Rectal smooth muscle tissue (tissue), 1 donor: ENCODE data around the gene ARX.

Experiments used
- H3K27ac ChIP-seq: one replicate; pipeline ENCODE4 v1.7.0; 2013; ENCODE audit warnings: low read depth, low read length, inconsistent platforms
- H3K27me3 ChIP-seq: one replicate; pipeline ENCODE4 v1.7.0; 2013; ENCODE audit warnings: low read length; ENCODE audit not compliant: control insufficient read depth, insufficient read depth
- H3K36me3 ChIP-seq: one replicate; pipeline ENCODE4 v1.7.0; 2013; ENCODE audit warnings: low read length; ENCODE audit not compliant: control insufficient read depth, insufficient read depth
- H3K4me1 ChIP-seq: one replicate; pipeline ENCODE4 v1.7.0; 2013; ENCODE audit warnings: low read length; ENCODE audit not compliant: control insufficient read depth, insufficient read depth
- H3K4me3 ChIP-seq: one replicate; pipeline ENCODE4 v1.7.0; 2013; ENCODE audit warnings: low read length
- H3K9ac ChIP-seq: one replicate; pipeline ENCODE4 v1.7.0; 2013; ENCODE audit warnings: low read length

The ARX gene

GRCh38 chrX:24983931-24984330, 31.8 kb downstream of the ARX start:
- H3K36me3 ChIP-seq: no peaks in the 10 kb centered on the region
- H3K27ac ChIP-seq: no peak overlapping the region
- H3K4me3 ChIP-seq: no peak overlapping the region
- H3K27me3 ChIP-seq: no peaks in the 10 kb centered on the region
- H3K9ac ChIP-seq: no peak overlapping the region
- no peaks in the 10 kb centered on the region for H3K4me1 ChIP-seq

GRCh38 chrX:24982306-24982965, 33.3 kb downstream of the ARX start:
- no peaks in the 10 kb centered on the region for H3K36me3 ChIP-seq
- no peaks in the 10 kb centered on the region for H3K27me3 ChIP-seq
- H3K9ac ChIP-seq: no peak overlapping the region
- H3K4me1 ChIP-seq: no peaks in the 10 kb centered on the region
- no peak overlapping the region for H3K27ac ChIP-seq
- H3K4me3 ChIP-seq: no peak overlapping the region

GRCh38 chrX:24981030-24981429, 34.7 kb downstream of the ARX start:
- Histone ChIP-seq H3K27ac (no peak overlapping the region), H3K36me3 (no peaks in the 10 kb centered on the region), H3K4me3 (no peak overlapping the region), H3K4me1 (no peaks in the 10 kb centered on the region), H3K9ac (no peak overlapping the region), H3K27me3 (no peaks in the 10 kb centered on the region)

DNA sequence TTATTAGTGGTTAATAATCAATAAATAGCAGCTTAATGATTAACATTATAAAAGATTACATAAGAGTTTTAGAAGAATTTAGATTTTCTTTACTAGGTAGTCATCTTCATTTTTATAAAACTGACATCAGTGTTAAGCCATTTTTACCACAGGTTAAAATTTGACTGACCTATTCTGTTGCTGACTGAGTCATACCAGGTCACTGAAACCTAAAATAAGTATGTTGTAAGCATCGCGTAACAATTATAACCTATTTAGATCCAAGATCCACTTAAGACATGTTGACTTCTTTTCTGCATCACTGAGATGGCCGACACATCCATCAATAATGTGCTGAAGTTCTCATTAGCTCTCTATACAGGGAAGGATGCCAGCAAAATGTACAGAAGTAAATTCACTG, 36.7 kb downstream of the ARX start:
- Histone ChIP-seq H3K27ac (no peak overlapping the region), H3K27me3 (no peaks in the 10 kb centered on the region), H3K9ac (no peak overlapping the region), H3K36me3 (no peaks in the 10 kb centered on the region), H3K4me1 (no peaks in the 10 kb centered on the region), H3K4me3 (no peak overlapping the region)

GRCh38 chrX:24969812-24970211, 46.0 kb downstream of the ARX start:
- Histone ChIP-seq H3K36me3 (no peaks in the 10 kb centered on the region), H3K4me3 (no peak overlapping the region), H3K4me1 (peaks cover 2% of the 10 kb centered on the region), H3K27me3 (no peaks in the 10 kb centered on the region), H3K9ac (no peak overlapping the region), H3K27ac (no peak overlapping the region)

- H3K9ac ChIP-seq: no peak overlapping the region
- peaks cover 2% of the 10 kb centered on the region for H3K4me1 ChIP-seq
- no peaks in the 10 kb centered on the region for H3K27me3 ChIP-seq
- H3K4me3 ChIP-seq: no peak overlapping the region
- no peaks in the 10 kb centered on the region for H3K36me3 ChIP-seq
- no peak overlapping the region for H3K27ac ChIP-seq
Observed at GRCh38 chrX:24965372-24965771, 50.4 kb downstream of the ARX start.

GRCh38 chrX:24963823-24964222, 51.9 kb downstream of the ARX start:
- H3K27me3 ChIP-seq: no peaks in the 10 kb centered on the region
- no peak overlapping the region for H3K9ac ChIP-seq
- peaks cover 2% of the 10 kb centered on the region for H3K4me1 ChIP-seq
- no peak overlapping the region for H3K27ac ChIP-seq
- H3K4me3 ChIP-seq: no peak overlapping the region
- no peaks in the 10 kb centered on the region for H3K36me3 ChIP-seq

GRCh38 chrX:24961809-24962208, 54.0 kb downstream of the ARX start:
- no peaks in the 10 kb centered on the region for H3K27me3 ChIP-seq
- H3K4me3 ChIP-seq: no peak overlapping the region
- H3K36me3 ChIP-seq: no peaks in the 10 kb centered on the region
- H3K27ac ChIP-seq: no peak overlapping the region
- no peak overlapping the region for H3K9ac ChIP-seq
- H3K4me1 ChIP-seq: peaks cover 2% of the 10 kb centered on the region

DNA sequence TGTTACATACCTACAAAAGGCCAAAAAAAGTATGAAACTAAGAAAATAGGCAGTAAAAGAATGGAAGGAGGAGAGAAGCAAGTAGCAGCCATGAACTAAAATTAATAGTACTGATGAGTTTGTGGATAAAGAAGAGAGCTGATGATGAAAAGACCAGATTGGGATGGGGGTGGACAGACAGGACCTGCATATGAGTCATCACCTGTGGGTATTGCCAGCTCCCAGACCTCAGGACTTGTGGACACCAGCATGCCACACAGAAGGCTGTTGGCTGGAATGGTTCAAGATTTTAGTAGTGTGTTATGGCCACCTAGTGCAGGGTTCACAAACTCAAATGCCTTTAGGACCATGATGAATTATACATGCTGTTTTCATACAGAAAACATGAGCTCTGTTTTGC, 58.9 kb downstream of the ARX start:
- no peaks in the 10 kb centered on the region for H3K36me3 ChIP-seq
- no peaks in the 10 kb centered on the region for H3K27me3 ChIP-seq
- no peak overlapping the region for H3K9ac ChIP-seq
- H3K4me3 ChIP-seq: no peak overlapping the region
- H3K4me1 ChIP-seq: no peaks in the 10 kb centered on the region
- H3K27ac ChIP-seq: no peak overlapping the region

DNA sequence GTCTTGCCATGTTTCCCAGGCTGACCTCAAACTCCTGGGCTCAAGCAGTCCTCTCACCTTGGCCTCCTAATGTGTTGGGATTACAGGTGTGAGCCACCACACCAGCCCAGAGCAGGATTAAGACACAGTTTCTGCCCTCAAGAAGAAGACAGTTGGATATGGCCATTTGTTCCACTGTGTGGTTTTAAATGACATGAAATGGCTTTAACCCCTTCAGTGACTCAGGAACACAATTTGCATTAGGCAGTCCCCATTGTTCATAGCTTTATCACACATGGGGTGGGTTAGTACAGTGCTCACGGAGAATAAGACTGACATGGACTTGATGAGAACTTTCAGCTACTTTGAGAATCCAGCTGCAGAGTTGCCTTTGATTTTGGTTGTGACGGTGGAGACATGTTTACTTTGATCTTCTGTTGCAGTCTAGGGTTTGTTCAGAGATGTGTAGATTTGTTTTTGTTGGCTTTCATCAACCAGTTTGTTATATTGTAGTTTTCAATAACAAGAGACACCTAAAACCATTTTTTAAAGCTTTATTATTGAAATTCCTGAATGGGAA, 60.3 kb downstream of the ARX start:
- no peaks in the 10 kb centered on the region for H3K36me3 ChIP-seq
- no peaks in the 10 kb centered on the region for H3K27me3 ChIP-seq
- no peak overlapping the region for H3K4me3 ChIP-seq
- no peak overlapping the region for H3K9ac ChIP-seq
- no peaks in the 10 kb centered on the region for H3K4me1 ChIP-seq
- H3K27ac ChIP-seq: no peak overlapping the region

DNA sequence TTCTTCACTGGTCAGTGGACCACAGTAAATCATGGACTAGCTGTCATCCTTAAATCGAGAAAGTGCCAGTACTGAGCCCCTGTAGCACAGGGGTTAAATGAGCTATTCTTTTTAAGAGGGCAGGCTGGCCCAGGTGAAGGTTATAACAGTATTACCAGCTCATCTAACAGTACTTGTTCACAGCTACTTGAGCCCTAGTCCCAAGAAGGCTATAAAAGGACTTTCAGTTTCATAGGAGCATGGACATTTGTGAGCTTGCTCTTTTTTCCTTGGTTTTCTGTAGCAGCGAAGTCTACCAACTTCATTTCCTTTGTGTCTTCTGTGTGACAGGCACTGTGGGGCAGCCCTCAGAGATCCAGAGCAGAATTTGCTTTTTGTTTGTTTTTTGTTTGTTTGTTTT, 61.0 kb downstream of the ARX start:
- Histone ChIP-seq H3K27me3 (no peaks in the 10 kb centered on the region), H3K4me1 (no peaks in the 10 kb centered on the region), H3K9ac (no peak overlapping the region), H3K36me3 (no peaks in the 10 kb centered on the region), H3K27ac (no peak overlapping the region), H3K4me3 (no peak overlapping the region)
